AG09309 (cell line): ENCODE measurements around the gene C2CD4D.

Experiments used
- DNase-seq: peaks from one replicate; pipeline ENCODE4 v3.0.0-alpha.2; 2010; ENCODE audit warnings: low read depth
- H3K4me3 ChIP-seq: 2 replicates; pipeline ENCODE4 v1.5.1; 2011; ENCODE audit warnings: mild to moderate bottlenecking, low read depth, low read length, moderate library complexity; ENCODE audit not compliant: control insufficient read depth
- CTCF ChIP-seq: IDR thresholded peaks from 2 replicates; pipeline ENCODE4 v1.5.1; 2011; ENCODE audit warnings: mild to moderate bottlenecking, low read depth, low read length, inconsistent platforms; ENCODE audit not compliant: insufficient read depth, control insufficient read depth; ENCODE audit errors: missing control alignments

C2CD4D gene

GRCh38 chr1:151820940-151821339, 18.7 kb downstream of the C2CD4D start:
- no peak overlapping the region for H3K4me3 ChIP-seq
- TF ChIP-seq CTCF: no peak
- DNase-seq: no peak

- TF ChIP-seq CTCF: no peak
- no peak for DNase-seq
- no peak overlapping the region for H3K4me3 ChIP-seq
Measured at GRCh38 chr1:151819976-151820623, 19.5 kb downstream of the C2CD4D start.

DNA sequence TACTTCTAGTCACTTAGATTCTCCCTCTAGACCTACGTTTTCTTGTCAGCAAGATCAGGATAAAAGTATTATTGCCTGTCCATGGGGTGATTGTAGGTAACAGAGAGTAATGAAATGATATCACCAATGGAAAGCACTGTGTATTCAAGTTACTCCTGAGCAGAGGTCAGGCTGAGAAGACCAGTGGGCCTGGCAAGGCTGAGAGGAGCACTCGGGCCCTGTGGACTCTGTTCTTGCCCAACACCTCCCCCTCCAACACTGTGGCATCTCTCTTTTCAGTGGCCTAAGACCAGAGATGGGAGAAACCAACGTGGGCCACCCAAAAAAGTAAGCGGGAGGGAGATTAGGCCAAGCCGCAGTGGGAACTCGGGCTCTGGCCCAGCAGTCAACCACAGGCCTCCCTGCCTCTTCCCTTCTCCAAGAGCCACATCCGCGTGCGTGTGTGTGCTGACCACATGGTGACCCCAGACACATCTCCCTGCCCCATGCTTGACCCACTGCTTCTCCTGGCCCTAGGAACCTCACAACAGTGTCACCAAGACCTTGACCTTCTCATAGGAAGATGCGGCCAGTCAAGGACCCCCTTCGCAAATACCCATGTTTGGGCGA, 20.3 kb downstream of the C2CD4D start:
- TF ChIP-seq CTCF: no peak
- no peak overlapping the region for H3K4me3 ChIP-seq
- DNase-seq: no peak

DNA sequence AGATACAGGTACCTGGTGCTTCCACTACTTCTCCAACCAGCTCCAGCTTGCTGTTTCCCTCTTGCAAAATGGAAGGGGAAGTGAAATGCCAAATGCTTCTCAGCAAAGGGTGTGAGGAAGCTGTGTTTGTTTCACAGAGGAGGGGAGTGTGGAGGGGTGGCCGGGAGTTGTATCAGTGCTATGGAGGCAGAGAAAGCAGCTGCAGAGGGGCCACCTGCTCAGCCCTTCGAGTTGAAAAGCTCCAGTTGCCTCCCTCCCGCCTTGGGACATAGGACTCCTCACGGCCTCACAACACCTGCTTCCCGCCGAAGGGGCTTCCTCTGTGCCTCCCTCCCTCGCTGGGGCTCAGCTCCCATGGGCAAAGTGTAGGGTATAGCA, 22.3 kb downstream of the C2CD4D start:
- H3K4me3 ChIP-seq: no peak overlapping the region
- no peak for TF ChIP-seq CTCF
- DNase-seq: no peak

DNA sequence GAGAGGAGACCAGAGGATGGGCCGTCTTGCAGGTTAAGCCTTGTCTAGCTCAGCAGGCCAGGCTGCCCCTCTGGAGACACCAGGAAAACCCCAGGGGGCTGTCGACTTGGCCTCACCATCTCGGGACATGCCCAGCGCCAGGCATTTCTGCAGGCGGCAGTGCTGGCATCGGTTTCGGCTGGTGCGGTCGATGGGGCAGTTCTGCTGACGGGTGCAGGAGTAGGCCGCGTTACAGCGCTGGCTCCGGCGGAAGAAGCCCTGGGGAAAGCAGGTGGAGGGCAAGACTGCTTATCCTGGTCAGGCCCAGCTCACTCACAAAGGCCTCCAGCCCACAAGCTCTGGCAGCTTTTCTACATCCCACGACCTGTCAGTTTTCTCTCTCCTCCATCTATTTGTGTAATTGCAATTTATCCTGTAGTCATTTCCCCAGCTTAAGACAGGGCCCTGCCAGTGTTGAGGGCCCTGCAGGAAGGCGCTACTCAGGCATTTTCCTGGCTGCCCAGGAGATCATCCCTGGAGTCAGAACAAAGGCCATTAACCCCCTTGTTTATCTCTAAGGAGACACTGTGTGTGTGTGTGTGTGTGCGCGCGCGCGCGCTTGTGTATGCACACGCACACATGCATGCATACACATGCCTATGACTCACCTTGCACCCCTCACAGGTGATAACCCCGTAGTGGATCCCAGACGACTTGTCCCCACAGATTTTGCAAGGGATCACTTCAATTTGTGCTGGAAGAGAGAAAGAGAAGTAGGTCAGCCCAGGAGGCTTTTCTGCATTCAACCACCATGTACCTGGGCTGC, 22.9 kb downstream of the C2CD4D start:
- TF ChIP-seq CTCF: no peak
- no peak for DNase-seq
- H3K4me3 ChIP-seq: no peak overlapping the region

GRCh38 chr1:151815716-151816327, 23.8 kb downstream of the C2CD4D start:
- DNase-seq: no peak
- no peak for TF ChIP-seq CTCF
- H3K4me3 ChIP-seq: no peak overlapping the region
